Colonic mucosa (tissue), 4 donors: ENCODE measurements around the gene MACROD2. TPM values are rescaled to one million over a fixed set of nuclear protein-coding genes. Genes with fewer than 3 reads are reported as not detected.

Source experiments
- DNase-seq: peaks from one replicate; pipeline ENCODE4 v3.0.0-alpha.2; 2020
- H3K27ac ChIP-seq: fragments of 200-600 bp; one replicate; pipeline ENCODE4 v1.8.0; 2021
- H3K27me3 ChIP-seq: fragments of 200-600 bp; one replicate; pipeline ENCODE4 v1.8.0; 2021
- H3K36me3 ChIP-seq: fragments of 200-600 bp; one replicate; pipeline ENCODE4 v1.8.0; 2021
- H3K4me1 ChIP-seq: fragments of 200-600 bp; one replicate; pipeline ENCODE4 v1.8.0; 2021; ENCODE audit warnings: mild to moderate bottlenecking
- H3K4me3 ChIP-seq: fragments of 200-600 bp; one replicate; pipeline ENCODE4 v1.8.0; 2021
- H3K9ac ChIP-seq, 2 donors: one replicate each; pipeline ENCODE4 v1.7.0; 2013; ENCODE audit warnings: control low read depth in 2 of 2, low read depth in 2 of 2, low read length in 2 of 2
- H3K9me3 ChIP-seq: fragments of 200-600 bp; one replicate; pipeline ENCODE4 v1.8.0; 2021
- intact Hi-C: fragments of 100-400 bp; cut with DNase I; formaldehyde crosslinking; loops from one replicate; pipeline ENCODE4 v1.14.1; 2022
- total RNA-seq, 2 donors: library from RNA; stranded (reverse); fragmentation: NEBNext Ultra II Directional in 1 of 2; extraction: Animal tissue kit (Norgen Biotek cat#: 25700) in 1 of 2; gene quantifications; one replicate each; pipeline ENCODE4 v1.2.1, GENCODE V29; 2021
- TF ChIP-seq, protein P1 (sequence below): fragments of 200-600 bp; IDR thresholded peaks from one replicate; pipeline ENCODE4 v1.8.0; 2022; ENCODE audit warnings: antibody characterized with exemption, mild to moderate bottlenecking
- donor health status: healthy.
- donor health status: DM: no; HTN: no; CAD: no.
- donor health status: DM: no; HTN: no; CAD: no.

The MACROD2 gene
- total RNA-seq, 2 donors from 2014 or later = 3.2 to 3.3 TPM

DNA sequence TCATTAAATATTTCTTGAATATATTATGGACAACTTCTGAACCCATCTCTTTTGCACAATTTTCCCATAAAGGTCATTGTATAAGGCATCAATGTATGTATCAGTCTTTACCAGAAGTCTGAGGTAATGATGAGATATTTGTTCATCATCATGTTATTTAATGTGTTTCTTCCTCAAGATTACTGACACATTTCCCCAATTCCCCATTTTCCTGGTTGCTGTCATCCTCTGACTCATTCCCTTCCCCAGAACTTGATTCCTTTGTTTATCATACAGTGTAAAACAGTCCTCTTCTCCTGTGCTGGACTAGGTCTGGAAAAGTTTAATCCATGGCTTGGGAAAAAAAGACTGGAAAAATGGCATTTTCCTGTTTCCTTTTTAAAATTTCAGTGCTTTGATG, 450.0 kb downstream of the MACROD2 start:
- H3K4me3 ChIP-seq = no peak overlapping the region
- H3K36me3 ChIP-seq = no peaks in the 10 kb centered on the region
- no peak for DNase-seq
- intact Hi-C loops = no loop called here
- no peaks in the 10 kb centered on the region for H3K4me1 ChIP-seq
- no peak overlapping the region for H3K27ac ChIP-seq
- no peaks in the 10 kb centered on the region for H3K9me3 ChIP-seq
- H3K9ac ChIP-seq = no peak overlapping the region
- TF ChIP-seq, protein P1, sequence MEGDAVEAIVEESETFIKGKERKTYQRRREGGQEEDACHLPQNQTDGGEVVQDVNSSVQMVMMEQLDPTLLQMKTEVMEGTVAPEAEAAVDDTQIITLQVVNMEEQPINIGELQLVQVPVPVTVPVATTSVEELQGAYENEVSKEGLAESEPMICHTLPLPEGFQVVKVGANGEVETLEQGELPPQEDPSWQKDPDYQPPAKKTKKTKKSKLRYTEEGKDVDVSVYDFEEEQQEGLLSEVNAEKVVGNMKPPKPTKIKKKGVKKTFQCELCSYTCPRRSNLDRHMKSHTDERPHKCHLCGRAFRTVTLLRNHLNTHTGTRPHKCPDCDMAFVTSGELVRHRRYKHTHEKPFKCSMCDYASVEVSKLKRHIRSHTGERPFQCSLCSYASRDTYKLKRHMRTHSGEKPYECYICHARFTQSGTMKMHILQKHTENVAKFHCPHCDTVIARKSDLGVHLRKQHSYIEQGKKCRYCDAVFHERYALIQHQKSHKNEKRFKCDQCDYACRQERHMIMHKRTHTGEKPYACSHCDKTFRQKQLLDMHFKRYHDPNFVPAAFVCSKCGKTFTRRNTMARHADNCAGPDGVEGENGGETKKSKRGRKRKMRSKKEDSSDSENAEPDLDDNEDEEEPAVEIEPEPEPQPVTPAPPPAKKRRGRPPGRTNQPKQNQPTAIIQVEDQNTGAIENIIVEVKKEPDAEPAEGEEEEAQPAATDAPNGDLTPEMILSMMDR = no peak
- no peaks in the 10 kb centered on the region for H3K27me3 ChIP-seq

DNA sequence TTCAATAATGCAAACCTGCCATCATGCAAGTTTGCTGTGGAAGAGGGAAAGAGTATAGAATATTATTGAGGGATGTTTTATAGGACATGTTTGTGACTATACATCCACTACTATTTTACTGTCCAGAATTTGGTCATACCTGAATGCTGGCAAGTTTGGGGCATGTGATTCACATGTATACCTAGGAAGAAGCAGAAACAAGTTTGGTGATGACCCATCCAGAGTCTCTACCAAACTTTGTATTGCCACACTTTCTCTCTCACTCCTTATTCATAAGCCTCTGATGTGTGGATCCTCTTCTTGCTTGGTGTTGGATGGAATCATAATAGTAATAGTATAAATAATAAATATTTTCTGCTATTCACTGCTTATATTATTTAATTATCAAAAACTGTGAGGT, 450.6 kb downstream of the MACROD2 start:
- Histone ChIP-seq H3K9me3 (no peaks in the 10 kb centered on the region), H3K27ac (no peak overlapping the region), H3K4me3 (no peak overlapping the region), H3K36me3 (no peaks in the 10 kb centered on the region), H3K9ac (no peak overlapping the region), H3K4me1 (no peaks in the 10 kb centered on the region), H3K27me3 (no peaks in the 10 kb centered on the region)
- intact Hi-C loops = no loop called here
- DNase-seq = no peak
- TF ChIP-seq, protein P1 = no peak

DNA sequence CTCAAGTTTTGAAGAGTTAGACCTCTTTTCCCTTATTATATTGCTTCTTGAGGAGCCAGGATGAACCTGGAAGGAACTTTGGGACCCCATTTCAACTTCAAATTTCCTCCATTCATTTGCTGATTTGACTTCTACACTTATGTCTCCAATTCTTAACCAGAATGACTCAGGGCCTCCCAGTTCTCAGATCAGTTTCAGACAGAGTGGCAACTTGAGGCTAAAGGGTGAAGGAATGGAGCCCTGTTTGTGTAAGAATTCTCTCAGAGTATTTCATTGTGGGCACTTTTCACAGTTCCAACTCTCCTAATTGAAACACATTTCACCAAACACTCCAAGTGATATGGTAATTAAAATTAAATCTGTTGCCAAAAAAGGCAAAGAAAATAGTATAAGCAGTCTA, 451.1 kb downstream of the MACROD2 start:
- Histone ChIP-seq H3K36me3 (no peaks in the 10 kb centered on the region), H3K9ac (no peak overlapping the region), H3K4me1 (no peaks in the 10 kb centered on the region), H3K27me3 (no peaks in the 10 kb centered on the region), H3K9me3 (no peaks in the 10 kb centered on the region), H3K4me3 (no peak overlapping the region), H3K27ac (no peak overlapping the region)
- intact Hi-C loops = no loop called here
- DNase-seq = no peak
- TF ChIP-seq, protein P1 = no peak

DNA sequence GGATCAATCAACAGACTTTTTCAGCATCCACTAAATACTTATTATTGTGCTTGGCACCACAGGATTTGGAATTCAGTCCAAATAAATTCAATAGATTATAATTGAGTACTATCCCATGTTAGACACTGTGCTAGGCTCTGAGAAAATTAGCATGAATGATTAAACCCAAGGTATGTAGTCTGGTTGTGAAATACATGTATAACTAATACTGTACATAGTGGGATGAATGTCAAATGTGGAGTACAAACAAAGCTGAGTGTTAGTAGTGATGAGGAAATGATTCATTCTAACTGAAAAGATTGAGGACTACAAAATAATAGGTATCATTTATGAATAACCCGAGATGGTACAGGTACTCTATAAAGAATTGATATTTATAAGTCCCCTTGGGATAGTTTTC, 454.0 kb downstream of the MACROD2 start:
- no peak overlapping the region for H3K9ac ChIP-seq

DNA sequence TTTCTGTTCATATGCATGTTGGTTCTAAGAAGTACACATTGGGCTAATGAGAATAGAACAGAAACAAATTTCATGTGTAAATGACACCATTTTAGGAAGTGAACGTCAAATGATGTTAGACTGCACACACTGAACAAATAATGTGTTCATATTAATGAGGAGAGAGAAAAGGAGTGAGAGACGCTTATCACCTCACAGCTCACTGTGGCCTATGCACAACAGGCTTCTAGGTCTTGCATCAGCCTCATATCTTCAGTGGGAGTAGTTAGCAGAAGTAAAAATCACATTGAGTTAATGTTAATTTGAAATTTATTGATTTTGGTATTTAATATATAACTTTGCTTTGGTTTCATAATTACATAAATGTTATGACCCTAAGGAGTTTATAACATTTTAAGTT, 454.9 kb downstream of the MACROD2 start:
- Histone ChIP-seq H3K9me3 (no peaks in the 10 kb centered on the region), H3K27ac (no peak overlapping the region), H3K9ac (no peak overlapping the region), H3K4me1 (no peaks in the 10 kb centered on the region), H3K27me3 (no peaks in the 10 kb centered on the region), H3K4me3 (no peak overlapping the region), H3K36me3 (no peaks in the 10 kb centered on the region)
- intact Hi-C loops = no loop called here
- TF ChIP-seq, protein P1 = no peak
- DNase-seq = no peak

More for the DNA sequence above, 454.0 kb downstream of the MACROD2 start:
- no peak overlapping the region for H3K4me3 ChIP-seq
- intact Hi-C loops = no loop called here
- H3K27me3 ChIP-seq = no peaks in the 10 kb centered on the region
- H3K9me3 ChIP-seq = no peaks in the 10 kb centered on the region
- TF ChIP-seq, protein P1 = no peak
- no peak overlapping the region for H3K27ac ChIP-seq
- H3K36me3 ChIP-seq = no peaks in the 10 kb centered on the region
- no peaks in the 10 kb centered on the region for H3K4me1 ChIP-seq
- no peak for DNase-seq

DNA sequence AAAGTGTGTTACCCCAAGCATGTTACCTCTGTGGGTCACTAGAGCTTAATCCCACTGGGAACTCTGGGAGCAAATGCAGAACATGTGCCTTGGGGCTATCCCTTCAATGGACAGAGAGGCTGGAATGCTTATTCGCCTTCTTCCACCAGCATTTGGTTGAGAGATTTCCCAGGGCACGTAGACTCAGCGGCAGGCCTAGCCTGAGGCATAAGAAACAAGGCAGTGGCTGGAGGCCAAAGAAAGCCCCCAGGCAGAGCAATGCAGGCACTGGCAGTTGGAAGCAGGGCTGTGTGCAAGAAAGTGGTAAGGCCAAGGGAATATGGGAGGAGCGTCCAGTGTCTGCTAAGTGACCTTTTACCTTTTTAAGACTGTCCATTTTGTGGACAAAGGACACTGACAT, 456.1 kb downstream of the MACROD2 start:
- TF ChIP-seq, protein P1 = no peak
- H3K4me1 ChIP-seq = no peaks in the 10 kb centered on the region

More for the DNA sequence above, 456.1 kb downstream of the MACROD2 start:
- no peak for DNase-seq
- H3K9me3 ChIP-seq = no peaks in the 10 kb centered on the region
- H3K36me3 ChIP-seq = no peaks in the 10 kb centered on the region
- intact Hi-C loops = no loop called here
- no peak overlapping the region for H3K27ac ChIP-seq
- H3K9ac ChIP-seq = no peak overlapping the region
- H3K27me3 ChIP-seq = no peaks in the 10 kb centered on the region
- H3K4me3 ChIP-seq = no peak overlapping the region
